BLaER1 (cell line): ENCODE data around the gene TMC1.

Source experiments
- H3K27ac ChIP-seq: shearing (Covaris generic); formaldehyde crosslinking; 2 replicates; pipeline ENCODE4 v1.8.1; 2022
- H3K27me3 ChIP-seq: shearing (Covaris generic); formaldehyde crosslinking; 2 replicates; pipeline ENCODE4 v1.8.1; 2022
- H3K36me3 ChIP-seq: shearing (Covaris generic); formaldehyde crosslinking; 2 replicates; pipeline ENCODE4 v1.8.1; 2022
- H3K4me1 ChIP-seq: shearing (Covaris generic); formaldehyde crosslinking; 2 replicates; pipeline ENCODE4 v1.8.1; 2022
- H3K4me2 ChIP-seq: shearing (Covaris generic); formaldehyde crosslinking; 2 replicates; pipeline ENCODE4 v1.8.1; 2022
- H3K4me3 ChIP-seq: shearing (Covaris generic); formaldehyde crosslinking; 2 replicates; pipeline ENCODE4 v1.8.1; 2022
- H3K9ac ChIP-seq: shearing (Covaris generic); formaldehyde crosslinking; 2 replicates; pipeline ENCODE4 v1.8.1; 2022
- H3K9me3 ChIP-seq: shearing (Covaris generic); formaldehyde crosslinking; 2 replicates; pipeline ENCODE4 v1.8.1; 2022
- H4K20me1 ChIP-seq: shearing (Covaris generic); formaldehyde crosslinking; 2 replicates; pipeline ENCODE4 v1.8.1; 2022
- Cebpa-rat ChIP-seq: shearing (Covaris generic); IDR thresholded peaks from 2 replicates; pipeline ENCODE4 v1.8.1; 2022

The TMC1 gene

GRCh38 chr9:72773570-72773969 lies 252.2 kb downstream of the TMC1 start:
- Histone ChIP-seq H3K4me3 (no peak overlapping the region), H3K4me2 (no peak overlapping the region), H3K36me3 (no peaks in the 10 kb centered on the region), H3K27ac (no peak overlapping the region), H4K20me1 (no peaks in the 10 kb centered on the region), H3K27me3 (no peaks in the 10 kb centered on the region), H3K9me3 (no peaks in the 10 kb centered on the region), H3K9ac (no peak overlapping the region), H3K4me1 (peaks cover 22% of the 10 kb centered on the region)
- no peak for TF ChIP-seq Cebpa-rat

GRCh38 chr9:72775570-72775969 lies 254.2 kb downstream of the TMC1 start:
- peaks cover 4% of the 10 kb centered on the region; the same call in 1 of the 2 replicates for H3K4me1 ChIP-seq
- no peaks in the 10 kb centered on the region for H3K9me3 ChIP-seq
- no peaks in the 10 kb centered on the region for H4K20me1 ChIP-seq
- H3K27ac ChIP-seq = no peak overlapping the region
- H3K4me2 ChIP-seq = no peak overlapping the region
- no peaks in the 10 kb centered on the region for H3K27me3 ChIP-seq
- H3K36me3 ChIP-seq = no peaks in the 10 kb centered on the region
- H3K9ac ChIP-seq = no peak overlapping the region
- no peak overlapping the region for H3K4me3 ChIP-seq
- no peak for TF ChIP-seq Cebpa-rat

GRCh38 chr9:72779614-72780013 lies 258.2 kb downstream of the TMC1 start:
- Histone ChIP-seq H3K4me2 (no peak overlapping the region), H3K4me3 (no peak overlapping the region), H3K9me3 (no peaks in the 10 kb centered on the region), H4K20me1 (no peaks in the 10 kb centered on the region), H3K36me3 (no peaks in the 10 kb centered on the region), H3K27ac (no peak overlapping the region), H3K27me3 (no peaks in the 10 kb centered on the region), H3K4me1 (no peaks in the 10 kb centered on the region), H3K9ac (no peak overlapping the region)
- no peak for TF ChIP-seq Cebpa-rat

DNA sequence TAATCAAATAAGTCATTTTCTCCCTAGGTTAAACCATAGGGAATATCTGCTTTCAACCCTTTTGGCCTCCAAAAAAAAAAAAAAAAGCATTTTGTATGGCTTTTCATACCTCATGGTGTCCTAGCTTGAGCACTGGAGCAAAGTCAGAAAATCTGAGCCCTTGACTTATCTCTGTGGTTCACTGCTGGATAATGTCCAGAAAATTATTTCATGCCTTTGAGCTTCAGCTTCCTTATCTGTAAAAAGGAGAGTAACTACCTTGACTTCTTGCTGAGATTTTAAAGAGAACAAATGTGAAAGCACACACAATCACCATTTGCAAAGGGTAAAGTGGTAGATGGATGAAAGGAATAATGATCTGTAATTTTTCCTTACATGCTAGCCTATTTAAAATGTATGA lies 265.5 kb downstream of the TMC1 start:
- Histone ChIP-seq H3K9me3 (no peaks in the 10 kb centered on the region), H3K9ac (no peak overlapping the region), H3K27me3 (no peaks in the 10 kb centered on the region)

DNA sequence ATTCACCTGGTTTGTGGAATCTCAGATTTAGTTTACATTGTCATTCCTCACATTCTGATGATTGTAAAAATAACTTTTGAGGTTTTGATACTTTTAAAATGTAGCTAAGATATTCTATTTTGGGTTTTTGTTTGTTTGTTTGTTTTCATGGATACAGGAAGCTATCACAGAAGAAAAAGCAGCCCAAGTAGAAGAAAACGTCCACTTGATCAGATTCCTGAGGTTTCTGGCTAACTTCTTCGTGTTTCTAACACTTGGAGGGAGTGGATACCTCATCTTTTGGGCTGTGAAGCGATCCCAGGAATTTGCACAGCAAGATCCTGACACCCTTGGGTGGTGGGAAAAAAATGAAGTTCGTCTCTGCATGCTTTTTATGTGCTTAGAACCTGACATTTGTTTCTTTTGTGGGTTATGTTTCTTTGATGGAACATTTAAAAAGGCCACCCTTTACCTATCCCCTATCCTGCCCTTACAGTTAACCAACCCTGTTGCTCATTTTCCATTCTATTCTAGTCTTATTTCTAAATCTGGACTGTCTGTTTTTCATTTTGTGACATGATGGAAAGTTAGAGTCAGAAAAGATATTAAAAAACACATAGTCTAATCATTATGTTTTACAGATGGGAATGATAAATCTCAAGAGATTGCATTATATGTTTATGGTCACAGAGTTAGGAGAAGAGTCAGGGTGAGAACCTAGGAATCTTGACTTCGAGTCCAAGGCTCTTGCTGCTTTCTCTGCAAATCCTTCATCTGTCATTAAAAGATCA lies 267.7 kb downstream of the TMC1 start:
- no peaks in the 10 kb centered on the region for H4K20me1 ChIP-seq
- H3K4me1 ChIP-seq = no peaks in the 10 kb centered on the region
- H3K9ac ChIP-seq = no peak overlapping the region
- H3K9me3 ChIP-seq = peaks cover 4% of the 10 kb centered on the region; the same call in 1 of the 2 replicates
- H3K36me3 ChIP-seq = no peaks in the 10 kb centered on the region
- no peak for TF ChIP-seq Cebpa-rat
- no peak overlapping the region for H3K4me3 ChIP-seq
- H3K27ac ChIP-seq = no peak overlapping the region
- no peaks in the 10 kb centered on the region for H3K27me3 ChIP-seq
- H3K4me2 ChIP-seq = no peak overlapping the region

More for the DNA sequence above, 265.5 kb downstream of the TMC1 start:
- no peak overlapping the region for H3K4me2 ChIP-seq
- no peaks in the 10 kb centered on the region for H3K36me3 ChIP-seq
- no peaks in the 10 kb centered on the region for H3K4me1 ChIP-seq
- TF ChIP-seq Cebpa-rat = no peak
- no peak overlapping the region for H3K4me3 ChIP-seq
- no peak overlapping the region for H3K27ac ChIP-seq
- H4K20me1 ChIP-seq = no peaks in the 10 kb centered on the region

GRCh38 chr9:72789885-72790284 lies 268.5 kb downstream of the TMC1 start:
- no peaks in the 10 kb centered on the region for H3K27me3 ChIP-seq
- peaks cover 12% of the 10 kb centered on the region for H3K9me3 ChIP-seq
- no peak overlapping the region for H3K4me3 ChIP-seq
- TF ChIP-seq Cebpa-rat = no peak
- no peak overlapping the region for H3K27ac ChIP-seq
- H3K4me2 ChIP-seq = no peak overlapping the region
- H3K4me1 ChIP-seq = no peaks in the 10 kb centered on the region
- H3K36me3 ChIP-seq = no peaks in the 10 kb centered on the region
- H3K9ac ChIP-seq = no peak overlapping the region
- H4K20me1 ChIP-seq = no peaks in the 10 kb centered on the region

DNA sequence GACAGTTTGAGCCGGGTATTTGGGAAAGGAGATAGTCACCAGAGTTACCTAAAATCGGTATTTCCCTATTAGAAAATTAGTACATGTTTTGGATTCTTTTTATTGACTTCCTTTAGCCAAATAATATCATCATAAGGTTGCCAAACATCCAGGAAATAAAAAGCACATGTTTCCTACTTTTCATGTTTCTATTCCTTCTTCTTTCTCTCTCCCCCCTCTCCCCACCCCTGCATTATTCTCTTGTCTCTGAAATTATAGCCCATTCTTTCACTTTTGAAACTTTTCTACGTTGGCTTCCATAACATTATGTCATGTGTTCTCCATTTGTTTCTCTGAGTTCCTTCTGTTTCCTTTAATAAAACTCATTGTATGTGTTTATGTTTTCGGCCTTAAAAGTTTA lies 269.6 kb downstream of the TMC1 start:
- Histone ChIP-seq H4K20me1 (no peaks in the 10 kb centered on the region), H3K9ac (no peak overlapping the region), H3K4me1 (no peaks in the 10 kb centered on the region), H3K27me3 (no peaks in the 10 kb centered on the region), H3K27ac (no peak overlapping the region), H3K4me3 (no peak overlapping the region), H3K4me2 (no peak overlapping the region), H3K36me3 (no peaks in the 10 kb centered on the region), H3K9me3 (peaks cover 23% of the 10 kb centered on the region)
- TF ChIP-seq Cebpa-rat = no peak

DNA sequence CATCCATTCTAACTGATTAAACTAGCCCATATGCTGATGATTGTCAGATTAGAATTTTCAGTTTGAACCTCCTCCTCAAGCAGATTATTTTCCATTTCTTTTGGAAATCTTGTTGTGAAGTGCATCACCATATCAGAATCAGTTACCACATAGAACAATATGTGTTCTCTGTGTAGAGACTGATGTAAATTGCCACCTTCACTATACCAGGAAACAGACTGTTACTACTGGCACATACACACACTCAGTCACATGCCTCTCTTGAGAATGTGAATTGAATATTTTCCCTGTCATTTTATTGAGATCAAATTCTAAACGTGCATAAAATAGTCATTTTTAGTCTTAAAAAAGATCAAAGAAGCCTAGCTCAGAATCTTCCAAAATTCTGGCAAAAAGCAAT lies 270.0 kb downstream of the TMC1 start:
- TF ChIP-seq Cebpa-rat = no peak
- no peak overlapping the region for H3K4me3 ChIP-seq
- H4K20me1 ChIP-seq = no peaks in the 10 kb centered on the region
- no peaks in the 10 kb centered on the region for H3K27me3 ChIP-seq
- H3K36me3 ChIP-seq = no peaks in the 10 kb centered on the region
- H3K27ac ChIP-seq = no peak overlapping the region
- H3K4me2 ChIP-seq = no peak overlapping the region
- H3K9me3 ChIP-seq = peaks cover 26% of the 10 kb centered on the region
- H3K4me1 ChIP-seq = no peaks in the 10 kb centered on the region
- no peak overlapping the region for H3K9ac ChIP-seq

DNA sequence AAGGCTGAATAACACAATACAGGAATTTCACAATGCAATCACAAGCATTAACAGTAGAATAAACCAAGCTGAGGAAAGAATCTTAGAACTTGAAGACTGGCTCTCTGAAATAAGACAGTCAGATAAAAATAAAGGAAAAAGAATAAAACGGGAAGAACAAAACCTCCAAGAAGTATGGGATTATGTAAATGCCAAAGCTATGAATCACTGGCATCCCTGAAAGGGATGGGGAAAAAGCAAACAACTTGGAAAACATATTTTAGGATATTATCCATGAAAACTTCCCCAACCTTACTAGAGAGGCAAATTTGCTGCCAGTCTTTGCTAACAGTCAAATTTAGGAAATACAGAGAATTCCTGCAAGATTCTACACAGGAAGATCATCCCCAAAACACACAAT lies 273.5 kb downstream of the TMC1 start:
- H3K4me2 ChIP-seq = no peak overlapping the region
- TF ChIP-seq Cebpa-rat = no peak
- H4K20me1 ChIP-seq = no peaks in the 10 kb centered on the region
- H3K4me1 ChIP-seq = no peaks in the 10 kb centered on the region
- no peak overlapping the region for H3K27ac ChIP-seq
- H3K9me3 ChIP-seq = peaks cover 37% of the 10 kb centered on the region
- H3K27me3 ChIP-seq = no peaks in the 10 kb centered on the region
- no peak overlapping the region for H3K4me3 ChIP-seq
- H3K9ac ChIP-seq = no peak overlapping the region
- H3K36me3 ChIP-seq = no peaks in the 10 kb centered on the region

GRCh38 chr9:72800328-72800994 lies 279.1 kb downstream of the TMC1 start:
- H3K4me2 ChIP-seq = no peak overlapping the region
- H3K4me1 ChIP-seq = no peaks in the 10 kb centered on the region
- H3K9ac ChIP-seq = no peak overlapping the region
- TF ChIP-seq Cebpa-rat = no peak
- no peaks in the 10 kb centered on the region for H4K20me1 ChIP-seq
- H3K27ac ChIP-seq = no peak overlapping the region
- H3K27me3 ChIP-seq = no peaks in the 10 kb centered on the region
- H3K9me3 ChIP-seq = peaks cover 20% of the 10 kb centered on the region
- no peak overlapping the region for H3K4me3 ChIP-seq
- no peaks in the 10 kb centered on the region for H3K36me3 ChIP-seq
